Measurements from ENCODE around the gene CTBP2.

Gene CTBP2

GRCh38 chr10:124943301-124944092, 216.9 kb downstream of the CTBP2 start:
- TF ChIP-seq YY1 (IDR thresholded peaks at IDR 0.05; ENCODE audit: low read depth) (no peak), REST (IDR thresholded peaks at IDR 0.05; ENCODE audit: low read depth) (no peak), TEAD4 (IDR thresholded peaks at IDR 0.05) (no peak), EP300 (IDR thresholded peaks at IDR 0.05; ENCODE audit: borderline replicate concordance) (no peak), CREB1 (IDR thresholded peaks at IDR 0.05; ENCODE audit: low read depth) (no peak)

GRCh38 chr10:124942317-124943169, 217.8 kb downstream of the CTBP2 start:
- TF ChIP-seq ZBTB7A (IDR thresholded peaks at IDR 0.05; ENCODE audit: low read depth) (no peak), MAX (IDR thresholded peaks at IDR 0.05) (no peak), TAF1 (IDR thresholded peaks at IDR 0.05; ENCODE audit: low read depth) (no peak), RAD21 (IDR thresholded peaks at IDR 0.05; ENCODE audit: low read depth) (no peak), FOXM1 (IDR thresholded peaks at IDR 0.05; ENCODE audit: borderline replicate concordance, low read depth) (no peak), TCF12 (IDR thresholded peaks at IDR 0.05; ENCODE audit: low read depth) (no peak), CEBPB (IDR thresholded peaks at IDR 0.05) (no peak), EGR1 (IDR thresholded peaks at IDR 0.05) (no peak), REST (IDR thresholded peaks at IDR 0.05; ENCODE audit: low read depth) (no peak), NFIC (IDR thresholded peaks at IDR 0.05) (no peak), CREB1 (IDR thresholded peaks at IDR 0.05; ENCODE audit: low read depth) (no peak), TEAD4 (IDR thresholded peaks at IDR 0.05) (no peak), USF1 (IDR thresholded peaks at IDR 0.05) (no peak), YY1 (IDR thresholded peaks at IDR 0.05; ENCODE audit: low read depth) (no peak), EP300 (IDR thresholded peaks at IDR 0.05; ENCODE audit: borderline replicate concordance) (no peak)

- TF ChIP-seq TCF12 (IDR thresholded peaks at IDR 0.05; ENCODE audit: low read depth) (no peak), EGR1 (IDR thresholded peaks at IDR 0.05) (no peak), TEAD4 (IDR thresholded peaks at IDR 0.05) (no peak), YY1 (IDR thresholded peaks at IDR 0.05; ENCODE audit: low read depth) (no peak), MAX (IDR thresholded peaks at IDR 0.05) (no peak), EP300 (IDR thresholded peaks at IDR 0.05; ENCODE audit: borderline replicate concordance) (no peak), RAD21 (IDR thresholded peaks at IDR 0.05; ENCODE audit: low read depth) (no peak), ZBTB7A (IDR thresholded peaks at IDR 0.05; ENCODE audit: low read depth) (no peak), NFIC (IDR thresholded peaks at IDR 0.05) (no peak), CEBPB (IDR thresholded peaks at IDR 0.05) (no peak), REST (IDR thresholded peaks at IDR 0.05; ENCODE audit: low read depth) (no peak), TAF1 (IDR thresholded peaks at IDR 0.05; ENCODE audit: low read depth) (no peak)
Measured at GRCh38 chr10:124941823-124942222, 218.5 kb downstream of the CTBP2 start, which contains the start of gene ZRANB1. TSS of gene ZRANB1 (plus strand) at chr10:124942123. CDS start at chr10:124942494, 371 bp downstream.

GRCh38 chr10:124939290-124939689, 221.1 kb downstream of the CTBP2 start:
- TF ChIP-seq RAD21 (IDR thresholded peaks at IDR 0.05; ENCODE audit: low read depth): no peak
- TF ChIP-seq MAX (IDR thresholded peaks at IDR 0.05): no peak
- TF ChIP-seq REST (IDR thresholded peaks at IDR 0.05; ENCODE audit: low read depth): no peak
- no peak for TF ChIP-seq YY1 (IDR thresholded peaks at IDR 0.05; ENCODE audit: low read depth)
- TF ChIP-seq ZBTB7A (IDR thresholded peaks at IDR 0.05; ENCODE audit: low read depth): no peak
- no peak for TF ChIP-seq TCF12 (IDR thresholded peaks at IDR 0.05; ENCODE audit: low read depth)
- no peak for TF ChIP-seq USF1 (IDR thresholded peaks at IDR 0.05)
- TF ChIP-seq EP300 (IDR thresholded peaks at IDR 0.05; ENCODE audit: borderline replicate concordance): no peak
- no peak for TF ChIP-seq FOXM1 (IDR thresholded peaks at IDR 0.05; ENCODE audit: borderline replicate concordance, low read depth)
- no peak for TF ChIP-seq EGR1 (IDR thresholded peaks at IDR 0.05)
- no peak for TF ChIP-seq CREB1 (IDR thresholded peaks at IDR 0.05; ENCODE audit: low read depth)
- no peak for TF ChIP-seq TEAD4 (IDR thresholded peaks at IDR 0.05)
- no peak for TF ChIP-seq NFIC (IDR thresholded peaks at IDR 0.05)

All from Ishikawa (cell line).